ENCODE data around the gene SMYD3.
"Not testable (repeated sequence)": the region's sequence is repeated elsewhere in the genome, so short reads cannot be mapped to it uniquely, and the experiment has no call there.

SMYD3 gene

GRCh38 chr1:246024118-246024517 is 483.0 kb downstream of the SMYD3 start:
- not testable (repeated sequence) for H3K9me3 ChIP-seq (ENCODE audit: control insufficient read depth in 1 of 2, low read length in 2 of 2); H3K36me3 ChIP-seq (ENCODE audit: control insufficient read depth in 1 of 2, insufficient read depth in 2 of 2, low read length in 2 of 2); H3K27ac ChIP-seq (ENCODE audit: low read length); H3K4me1 ChIP-seq (ENCODE audit: control insufficient read depth in 1 of 2, insufficient read depth in 2 of 2, low read length in 2 of 2); H3K4me3 ChIP-seq (ENCODE audit: low read depth in 1 of 2, low read length in 2 of 2); H3K27me3 ChIP-seq (ENCODE audit: low read depth, low read length)

GRCh38 chr1:246020211-246020954 is 486.7 kb downstream of the SMYD3 start:
- Histone ChIP-seq H3K36me3 (ENCODE audit: control insufficient read depth in 1 of 2, insufficient read depth in 2 of 2, low read length in 2 of 2) (no peaks in the 10 kb centered on the region), H3K4me3 (ENCODE audit: low read depth in 1 of 2, low read length in 2 of 2) (no peak overlapping the region), H3K9me3 (ENCODE audit: control insufficient read depth in 1 of 2, low read length in 2 of 2) (no peaks in the 10 kb centered on the region), H3K4me1 (ENCODE audit: control insufficient read depth in 1 of 2, insufficient read depth in 2 of 2, low read length in 2 of 2) (no peaks in the 10 kb centered on the region), H3K27me3 (ENCODE audit: low read depth, low read length) (no peaks in the 10 kb centered on the region), H3K27ac (ENCODE audit: low read length) (no peak overlapping the region)

GRCh38 chr1:246018146-246018545 is 488.9 kb downstream of the SMYD3 start:
- H3K4me3 ChIP-seq (ENCODE audit: low read depth in 1 of 2, low read length in 2 of 2), result no peak overlapping the region
- no peaks in the 10 kb centered on the region for H3K9me3 ChIP-seq (ENCODE audit: control insufficient read depth in 1 of 2, low read length in 2 of 2)
- H3K27ac ChIP-seq (ENCODE audit: low read length), result no peak overlapping the region
- no peaks in the 10 kb centered on the region for H3K27me3 ChIP-seq (ENCODE audit: low read depth, low read length)
- H3K36me3 ChIP-seq (ENCODE audit: control insufficient read depth in 1 of 2, insufficient read depth in 2 of 2, low read length in 2 of 2), result no peaks in the 10 kb centered on the region
- no peaks in the 10 kb centered on the region for H3K4me1 ChIP-seq (ENCODE audit: control insufficient read depth in 1 of 2, insufficient read depth in 2 of 2, low read length in 2 of 2)

- H3K4me1 ChIP-seq (ENCODE audit: control insufficient read depth in 1 of 2, insufficient read depth in 2 of 2, low read length in 2 of 2), result no peaks in the 10 kb centered on the region
- no peaks in the 10 kb centered on the region for H3K27me3 ChIP-seq (ENCODE audit: low read depth, low read length)
- H3K9me3 ChIP-seq (ENCODE audit: control insufficient read depth in 1 of 2, low read length in 2 of 2), result no peaks in the 10 kb centered on the region
- H3K4me3 ChIP-seq (ENCODE audit: low read depth in 1 of 2, low read length in 2 of 2), result no peak overlapping the region
- H3K27ac ChIP-seq (ENCODE audit: low read length), result no peak overlapping the region
- H3K36me3 ChIP-seq (ENCODE audit: control insufficient read depth in 1 of 2, insufficient read depth in 2 of 2, low read length in 2 of 2), result no peaks in the 10 kb centered on the region
These were observed 494.7 kb downstream of the SMYD3 start for GRCh38 chr1:246012341-246012740.

- Histone ChIP-seq H3K4me1 (ENCODE audit: control insufficient read depth in 1 of 2, insufficient read depth in 2 of 2, low read length in 2 of 2) (no peaks in the 10 kb centered on the region), H3K9me3 (ENCODE audit: control insufficient read depth in 1 of 2, low read length in 2 of 2) (no peaks in the 10 kb centered on the region), H3K27me3 (ENCODE audit: low read depth, low read length) (no peaks in the 10 kb centered on the region), H3K27ac (ENCODE audit: low read length) (no peak overlapping the region), H3K4me3 (ENCODE audit: low read depth in 1 of 2, low read length in 2 of 2) (no peak overlapping the region), H3K36me3 (ENCODE audit: control insufficient read depth in 1 of 2, insufficient read depth in 2 of 2, low read length in 2 of 2) (no peaks in the 10 kb centered on the region)
These were observed 496.7 kb downstream of the SMYD3 start for GRCh38 chr1:246010386-246010785.

GRCh38 chr1:246008363-246008831 is 498.7 kb downstream of the SMYD3 start:
- Histone ChIP-seq H3K4me3 (ENCODE audit: low read depth in 1 of 2, low read length in 2 of 2) (no peak overlapping the region), H3K27ac (ENCODE audit: low read length) (peak overlapping the region; percentile 5), H3K4me1 (ENCODE audit: control insufficient read depth in 1 of 2, insufficient read depth in 2 of 2, low read length in 2 of 2) (peaks cover 0 to 11% of the 10 kb centered on the region in 2 donors), H3K36me3 (ENCODE audit: control insufficient read depth in 1 of 2, insufficient read depth in 2 of 2, low read length in 2 of 2) (no peaks in the 10 kb centered on the region), H3K27me3 (ENCODE audit: low read depth, low read length) (no peaks in the 10 kb centered on the region), H3K9me3 (ENCODE audit: control insufficient read depth in 1 of 2, low read length in 2 of 2) (no peaks in the 10 kb centered on the region)

GRCh38 chr1:246005067-246005466 is 502.0 kb downstream of the SMYD3 start:
- no peak overlapping the region for H3K4me3 ChIP-seq (ENCODE audit: low read depth in 1 of 2, low read length in 2 of 2)
- H3K4me1 ChIP-seq (ENCODE audit: control insufficient read depth in 1 of 2, insufficient read depth in 2 of 2, low read length in 2 of 2), result peaks cover 0 to 11% of the 10 kb centered on the region in 2 donors
- no peak overlapping the region for H3K27ac ChIP-seq (ENCODE audit: low read length)
- no peaks in the 10 kb centered on the region for H3K36me3 ChIP-seq (ENCODE audit: control insufficient read depth in 1 of 2, insufficient read depth in 2 of 2, low read length in 2 of 2)
- no peaks in the 10 kb centered on the region for H3K27me3 ChIP-seq (ENCODE audit: low read depth, low read length)
- H3K9me3 ChIP-seq (ENCODE audit: control insufficient read depth in 1 of 2, low read length in 2 of 2), result no peaks in the 10 kb centered on the region

GRCh38 chr1:246004301-246004700 is 502.8 kb downstream of the SMYD3 start:
- Histone ChIP-seq H3K36me3 (ENCODE audit: control insufficient read depth in 1 of 2, insufficient read depth in 2 of 2, low read length in 2 of 2) (no peaks in the 10 kb centered on the region), H3K27ac (ENCODE audit: low read length) (no peak overlapping the region), H3K27me3 (ENCODE audit: low read depth, low read length) (no peaks in the 10 kb centered on the region), H3K9me3 (ENCODE audit: control insufficient read depth in 1 of 2, low read length in 2 of 2) (no peaks in the 10 kb centered on the region), H3K4me3 (ENCODE audit: low read depth in 1 of 2, low read length in 2 of 2) (no peak overlapping the region), H3K4me1 (ENCODE audit: control insufficient read depth in 1 of 2, insufficient read depth in 2 of 2, low read length in 2 of 2) (peaks cover 0 to 11% of the 10 kb centered on the region in 2 donors)

- no peaks in the 10 kb centered on the region for H3K9me3 ChIP-seq (ENCODE audit: control insufficient read depth in 1 of 2, low read length in 2 of 2)
- H3K27ac ChIP-seq (ENCODE audit: low read length), result no peak overlapping the region
- H3K4me3 ChIP-seq (ENCODE audit: low read depth in 1 of 2, low read length in 2 of 2), result no peak overlapping the region
- H3K4me1 ChIP-seq (ENCODE audit: control insufficient read depth in 1 of 2, insufficient read depth in 2 of 2, low read length in 2 of 2), result peaks cover 0 to 11% of the 10 kb centered on the region in 2 donors
- H3K27me3 ChIP-seq (ENCODE audit: low read depth, low read length), result no peaks in the 10 kb centered on the region
- no peaks in the 10 kb centered on the region for H3K36me3 ChIP-seq (ENCODE audit: control insufficient read depth in 1 of 2, insufficient read depth in 2 of 2, low read length in 2 of 2)
These were observed 503.7 kb downstream of the SMYD3 start for GRCh38 chr1:246003442-246003730.

GRCh38 chr1:246002725-246003441 is 504.2 kb downstream of the SMYD3 start:
- no peak overlapping the region for H3K4me3 ChIP-seq (ENCODE audit: low read depth in 1 of 2, low read length in 2 of 2)
- no peaks in the 10 kb centered on the region for H3K36me3 ChIP-seq (ENCODE audit: control insufficient read depth in 1 of 2, insufficient read depth in 2 of 2, low read length in 2 of 2)
- no peaks in the 10 kb centered on the region for H3K27me3 ChIP-seq (ENCODE audit: low read depth, low read length)
- no peak overlapping the region for H3K27ac ChIP-seq (ENCODE audit: low read length)
- peaks cover 0 to 11% of the 10 kb centered on the region in 2 donors for H3K4me1 ChIP-seq (ENCODE audit: control insufficient read depth in 1 of 2, insufficient read depth in 2 of 2, low read length in 2 of 2)
- no peaks in the 10 kb centered on the region for H3K9me3 ChIP-seq (ENCODE audit: control insufficient read depth in 1 of 2, low read length in 2 of 2)

- H3K9me3 ChIP-seq (ENCODE audit: control insufficient read depth in 1 of 2, low read length in 2 of 2), result no peaks in the 10 kb centered on the region
- no peaks in the 10 kb centered on the region for H3K27me3 ChIP-seq (ENCODE audit: low read depth, low read length)
- H3K4me1 ChIP-seq (ENCODE audit: control insufficient read depth in 1 of 2, insufficient read depth in 2 of 2, low read length in 2 of 2), result peaks cover 0 to 11% of the 10 kb centered on the region in 2 donors
- H3K27ac ChIP-seq (ENCODE audit: low read length), result no peak overlapping the region
- H3K4me3 ChIP-seq (ENCODE audit: low read depth in 1 of 2, low read length in 2 of 2), result no peak overlapping the region
- H3K36me3 ChIP-seq (ENCODE audit: control insufficient read depth in 1 of 2, insufficient read depth in 2 of 2, low read length in 2 of 2), result no peaks in the 10 kb centered on the region
These were observed 505.2 kb downstream of the SMYD3 start for GRCh38 chr1:246001837-246002230.

Data from muscle layer of duodenum (tissue), 2 donors.